Esophagus squamous epithelium (tissue), 4 donors: ENCODE data around the gene SERTM2.

Experiments
- POLR2A ChIP-seq, 4 donors: fragments of 450-650 bp; IDR thresholded peaks; one replicate each; pipeline ENCODE4 v1.6.1; 2017; ENCODE audit warnings: antibody characterized with exemption in 4 of 4, mild to moderate bottlenecking in 4 of 4, moderate library complexity in 3 of 4
- TF ChIP-seq, protein P1 (sequence below), 6 experiments: fragments of 450-650 bp in 4 of 6; fragments of 200-600 bp in 2 of 6; sonication (generic) in 2 of 6; IDR thresholded peaks; one replicate each; pipeline ENCODE4 v1.5.1; 2016 to 2019; ENCODE audit warnings: antibody characterized with exemption in 6 of 6, mild to moderate bottlenecking in 4 of 6, moderate library complexity in 4 of 6

DNA sequence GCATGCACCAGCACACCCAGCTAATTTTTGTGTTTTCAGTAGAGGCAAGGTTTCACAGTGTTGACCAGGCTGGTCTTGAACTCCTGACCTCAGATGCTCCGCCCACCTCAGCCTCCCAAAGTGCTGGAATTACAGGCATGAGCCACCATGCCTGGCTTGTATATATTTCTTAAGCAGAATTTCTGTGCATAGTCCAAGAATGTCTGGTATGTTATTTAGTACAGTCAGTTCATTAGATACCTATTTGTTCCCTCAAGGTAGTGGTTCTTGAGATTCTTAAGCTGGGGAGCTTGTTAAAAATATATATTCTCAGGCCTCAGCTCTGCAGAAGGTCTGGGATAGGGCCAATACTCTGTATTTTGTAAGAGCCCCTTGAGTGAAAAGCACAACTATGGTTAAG is 4.6 kb upstream of the SERTM2 start:
- TF ChIP-seq, protein P1, sequence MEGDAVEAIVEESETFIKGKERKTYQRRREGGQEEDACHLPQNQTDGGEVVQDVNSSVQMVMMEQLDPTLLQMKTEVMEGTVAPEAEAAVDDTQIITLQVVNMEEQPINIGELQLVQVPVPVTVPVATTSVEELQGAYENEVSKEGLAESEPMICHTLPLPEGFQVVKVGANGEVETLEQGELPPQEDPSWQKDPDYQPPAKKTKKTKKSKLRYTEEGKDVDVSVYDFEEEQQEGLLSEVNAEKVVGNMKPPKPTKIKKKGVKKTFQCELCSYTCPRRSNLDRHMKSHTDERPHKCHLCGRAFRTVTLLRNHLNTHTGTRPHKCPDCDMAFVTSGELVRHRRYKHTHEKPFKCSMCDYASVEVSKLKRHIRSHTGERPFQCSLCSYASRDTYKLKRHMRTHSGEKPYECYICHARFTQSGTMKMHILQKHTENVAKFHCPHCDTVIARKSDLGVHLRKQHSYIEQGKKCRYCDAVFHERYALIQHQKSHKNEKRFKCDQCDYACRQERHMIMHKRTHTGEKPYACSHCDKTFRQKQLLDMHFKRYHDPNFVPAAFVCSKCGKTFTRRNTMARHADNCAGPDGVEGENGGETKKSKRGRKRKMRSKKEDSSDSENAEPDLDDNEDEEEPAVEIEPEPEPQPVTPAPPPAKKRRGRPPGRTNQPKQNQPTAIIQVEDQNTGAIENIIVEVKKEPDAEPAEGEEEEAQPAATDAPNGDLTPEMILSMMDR (IDR thresholded peaks at IDR 0.05): no peak
- TF ChIP-seq POLR2A (IDR thresholded peaks at IDR 0.05): no peak
